ENCODE measurements around the gene MRPS6.

DNA sequence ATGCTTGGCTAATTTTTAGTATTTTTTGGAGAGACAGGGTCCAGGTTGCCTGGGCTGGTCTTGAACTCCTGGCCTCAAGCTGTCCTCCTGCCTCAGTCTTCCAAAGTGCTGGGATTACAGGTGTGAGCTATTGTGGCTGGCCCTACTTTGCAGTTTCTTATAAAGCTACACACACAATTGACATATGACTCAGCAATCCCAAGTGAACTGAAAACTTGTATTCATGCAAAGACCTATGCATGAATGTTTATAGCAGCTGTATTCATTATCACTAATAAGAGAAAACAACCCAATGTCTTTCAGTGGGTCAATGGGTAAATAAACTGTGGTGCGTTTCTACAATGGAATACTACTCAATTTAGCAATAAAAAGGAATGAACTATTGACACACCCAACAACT, 103.1 kb downstream of the MRPS6 start:
- TF ChIP-seq POLR2A (IDR thresholded peaks at IDR 0.05; ENCODE audit: borderline replicate concordance, extremely low read depth, insufficient read depth, insufficient read length) (no peak), FOSL1 (IDR thresholded peaks at IDR 0.05; ENCODE audit: low read depth) (no peak), EZH2 (IDR thresholded peaks at IDR 0.05) (no peak), ZFX (IDR thresholded peaks at IDR 0.05) (no peak), RAD21 (IDR thresholded peaks at IDR 0.05; ENCODE audit: low read depth) (no peak), SP1 (IDR thresholded peaks at IDR 0.05; ENCODE audit: low read depth) (no peak), JUND (IDR thresholded peaks at IDR 0.05) (no peak)
- TF ChIP-seq, protein P1, sequence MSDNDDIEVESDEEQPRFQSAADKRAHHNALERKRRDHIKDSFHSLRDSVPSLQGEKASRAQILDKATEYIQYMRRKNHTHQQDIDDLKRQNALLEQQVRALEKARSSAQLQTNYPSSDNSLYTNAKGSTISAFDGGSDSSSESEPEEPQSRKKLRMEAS (IDR thresholded peaks at IDR 0.05): no peak
- TF ChIP-seq, protein P2, sequence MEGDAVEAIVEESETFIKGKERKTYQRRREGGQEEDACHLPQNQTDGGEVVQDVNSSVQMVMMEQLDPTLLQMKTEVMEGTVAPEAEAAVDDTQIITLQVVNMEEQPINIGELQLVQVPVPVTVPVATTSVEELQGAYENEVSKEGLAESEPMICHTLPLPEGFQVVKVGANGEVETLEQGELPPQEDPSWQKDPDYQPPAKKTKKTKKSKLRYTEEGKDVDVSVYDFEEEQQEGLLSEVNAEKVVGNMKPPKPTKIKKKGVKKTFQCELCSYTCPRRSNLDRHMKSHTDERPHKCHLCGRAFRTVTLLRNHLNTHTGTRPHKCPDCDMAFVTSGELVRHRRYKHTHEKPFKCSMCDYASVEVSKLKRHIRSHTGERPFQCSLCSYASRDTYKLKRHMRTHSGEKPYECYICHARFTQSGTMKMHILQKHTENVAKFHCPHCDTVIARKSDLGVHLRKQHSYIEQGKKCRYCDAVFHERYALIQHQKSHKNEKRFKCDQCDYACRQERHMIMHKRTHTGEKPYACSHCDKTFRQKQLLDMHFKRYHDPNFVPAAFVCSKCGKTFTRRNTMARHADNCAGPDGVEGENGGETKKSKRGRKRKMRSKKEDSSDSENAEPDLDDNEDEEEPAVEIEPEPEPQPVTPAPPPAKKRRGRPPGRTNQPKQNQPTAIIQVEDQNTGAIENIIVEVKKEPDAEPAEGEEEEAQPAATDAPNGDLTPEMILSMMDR (IDR thresholded peaks at IDR 0.05 in 2 of 3, conservative IDR thresholded peaks at IDR 0.05 in 1 of 3; ENCODE audit: borderline replicate concordance in 1 of 3, insufficient read depth in 1 of 3, low read depth in 2 of 3, low read length in 2 of 3): no peak
- TF ChIP-seq, protein P3, sequence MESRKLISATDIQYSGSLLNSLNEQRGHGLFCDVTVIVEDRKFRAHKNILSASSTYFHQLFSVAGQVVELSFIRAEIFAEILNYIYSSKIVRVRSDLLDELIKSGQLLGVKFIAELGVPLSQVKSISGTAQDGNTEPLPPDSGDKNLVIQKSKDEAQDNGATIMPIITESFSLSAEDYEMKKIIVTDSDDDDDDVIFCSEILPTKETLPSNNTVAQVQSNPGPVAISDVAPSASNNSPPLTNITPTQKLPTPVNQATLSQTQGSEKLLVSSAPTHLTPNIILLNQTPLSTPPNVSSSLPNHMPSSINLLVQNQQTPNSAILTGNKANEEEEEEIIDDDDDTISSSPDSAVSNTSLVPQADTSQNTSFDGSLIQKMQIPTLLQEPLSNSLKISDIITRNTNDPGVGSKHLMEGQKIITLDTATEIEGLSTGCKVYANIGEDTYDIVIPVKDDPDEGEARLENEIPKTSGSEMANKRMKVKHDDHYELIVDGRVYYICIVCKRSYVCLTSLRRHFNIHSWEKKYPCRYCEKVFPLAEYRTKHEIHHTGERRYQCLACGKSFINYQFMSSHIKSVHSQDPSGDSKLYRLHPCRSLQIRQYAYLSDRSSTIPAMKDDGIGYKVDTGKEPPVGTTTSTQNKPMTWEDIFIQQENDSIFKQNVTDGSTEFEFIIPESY (IDR thresholded peaks at IDR 0.05; ENCODE audit: extremely low read depth, insufficient replicate concordance, low read length): no peak
